Subcutaneous abdominal adipose tissue (tissue), 5 donors: ENCODE results near the gene UBE2R2.
"Not testable (repeated sequence)": the region's sequence is repeated elsewhere in the genome, so short reads cannot be mapped to it uniquely, and the experiment has no call there.

ENCODE experiments used
- H3K27ac ChIP-seq: one replicate; pipeline ENCODE4 v1.7.0; 2013; ENCODE audit warnings: low read depth, mild to moderate bottlenecking, inconsistent platforms, low read length, moderate library complexity
- H3K27me3 ChIP-seq, 5 donors: one replicate each; pipeline ENCODE4 v1.7.0; 2013; ENCODE audit warnings: low read length in 5 of 5, inconsistent platforms in 1 of 5; ENCODE audit not compliant: control insufficient read depth in 5 of 5, insufficient read depth in 4 of 5
- H3K36me3 ChIP-seq, 5 donors: one replicate each; pipeline ENCODE4 v1.7.0; 2013; ENCODE audit warnings: low read length in 5 of 5; ENCODE audit not compliant: control insufficient read depth in 5 of 5, insufficient read depth in 5 of 5
- H3K4me1 ChIP-seq, 5 donors: one replicate each; pipeline ENCODE4 v1.7.0; 2013; ENCODE audit warnings: low read length in 5 of 5, mild to moderate bottlenecking in 3 of 5, moderate library complexity in 1 of 5; ENCODE audit not compliant: control insufficient read depth in 5 of 5, insufficient read depth in 5 of 5
- H3K4me3 ChIP-seq, 5 donors: one replicate each; pipeline ENCODE4 v1.7.0; 2013; ENCODE audit warnings: low read length in 5 of 5, low read depth in 1 of 5
- H3K9ac ChIP-seq, 5 donors: one replicate each; pipeline ENCODE4 v1.7.0; 2013; ENCODE audit warnings: low read length in 5 of 5, mild to moderate bottlenecking in 4 of 5, moderate library complexity in 3 of 5
- H3K9me3 ChIP-seq, 5 donors: one replicate each; pipeline ENCODE4 v1.7.0; 2013; ENCODE audit warnings: low read length in 5 of 5; ENCODE audit not compliant: control insufficient read depth in 5 of 5
- donor health status: healthy.
- donor health status: healthy.
- donor health status: healthy.
- donor health status: healthy.
- donor health status: healthy.

UBE2R2 gene

DNA sequence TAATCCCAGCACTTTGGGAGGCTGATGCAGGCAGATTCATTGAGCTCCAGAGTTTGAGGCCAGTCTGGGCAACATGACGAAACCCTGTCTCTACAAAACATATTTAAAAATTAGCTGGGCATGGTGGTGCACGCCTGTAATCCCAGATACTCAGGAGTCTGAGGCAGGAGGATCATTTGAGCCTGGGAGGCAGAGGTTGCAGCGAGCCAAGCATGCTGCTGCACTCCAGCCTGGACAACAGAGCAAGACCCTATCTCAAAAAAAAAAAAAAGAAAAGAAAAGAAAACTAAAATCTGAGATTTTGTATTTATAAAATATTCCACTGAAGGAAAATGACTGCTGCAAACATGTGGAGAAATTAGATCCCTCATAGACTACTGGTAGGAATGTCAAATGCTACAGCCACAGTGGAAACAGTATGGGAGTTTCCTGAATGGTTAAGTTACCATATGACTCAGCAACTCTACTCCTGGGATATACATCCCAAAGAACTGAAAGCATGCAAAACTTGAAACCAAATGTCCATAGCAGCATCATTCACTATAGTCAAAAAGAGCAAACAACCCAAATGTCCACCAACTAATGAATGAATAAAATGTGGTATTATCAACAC, 125.6 kb downstream of the UBE2R2 start:
- H3K27ac ChIP-seq, result no peak overlapping the region
- H3K36me3 ChIP-seq, result peaks cover 25 to 60% (median 41%) of the 10 kb centered on the region in 5 donors
- no peaks in the 10 kb centered on the region for H3K27me3 ChIP-seq
- H3K4me1 ChIP-seq, result peaks cover 0 to 9% (median 0%) of the 10 kb centered on the region in 5 donors
- no peaks in the 10 kb centered on the region for H3K9me3 ChIP-seq
- no peak overlapping the region for H3K9ac ChIP-seq
- H3K4me3 ChIP-seq, result no peak overlapping the region

- H3K9ac ChIP-seq, result no peak overlapping the region
- H3K9me3 ChIP-seq, result no peaks in the 10 kb centered on the region
- peaks cover 0 to 9% (median 0%) of the 10 kb centered on the region in 5 donors for H3K4me1 ChIP-seq
- H3K36me3 ChIP-seq, result peaks cover 25 to 63% (median 41%) of the 10 kb centered on the region in 5 donors
- H3K27ac ChIP-seq, result no peak overlapping the region
- H3K4me3 ChIP-seq, result no peak overlapping the region
- H3K27me3 ChIP-seq, result no peaks in the 10 kb centered on the region
Observed at GRCh38 chr9:33943389-33943788, 126.4 kb downstream of the UBE2R2 start.

DNA sequence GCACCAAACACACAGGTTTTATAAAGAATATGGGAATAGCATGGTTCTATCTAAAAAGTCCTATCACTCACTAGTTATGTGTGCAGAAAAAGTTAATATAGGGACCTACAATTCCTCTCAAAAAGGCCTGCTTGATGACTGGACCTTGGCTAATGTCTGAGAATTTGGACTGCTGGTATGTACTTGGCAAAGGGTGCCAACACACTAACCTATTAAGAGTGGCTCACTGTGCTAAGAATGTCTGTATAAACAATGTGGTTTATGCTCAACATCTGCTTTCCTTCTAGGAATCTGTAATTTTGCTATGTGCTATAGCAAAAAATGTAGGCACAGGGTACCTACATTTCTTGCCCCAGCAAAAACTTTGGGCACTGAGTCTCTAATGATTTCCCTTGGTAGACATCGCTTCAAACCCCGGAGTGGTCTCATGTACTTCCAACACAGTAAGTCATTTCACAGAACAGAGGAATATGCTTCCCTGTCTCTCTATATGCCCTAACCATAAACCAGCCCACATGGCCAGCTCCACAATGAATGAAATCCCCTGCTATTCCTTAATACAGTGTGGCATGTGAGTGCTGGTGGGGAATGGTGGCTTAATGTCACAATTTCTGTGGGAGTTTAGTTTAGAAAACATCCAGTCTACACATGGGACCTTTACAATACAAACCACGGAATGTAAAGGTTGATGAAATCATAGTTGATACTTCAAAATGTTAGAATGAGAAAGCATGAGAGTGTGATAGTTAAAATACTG, 130.0 kb downstream of the UBE2R2 start:
- Histone ChIP-seq H3K4me3 (no peak overlapping the region), H3K9me3 (no peaks in the 10 kb centered on the region), H3K27ac (no peak overlapping the region), H3K36me3 (peaks cover 20 to 46% (median 34%) of the 10 kb centered on the region in 5 donors), H3K4me1 (peaks cover 0 to 9% (median 0%) of the 10 kb centered on the region in 5 donors), H3K27me3 (no peaks in the 10 kb centered on the region), H3K9ac (no peak overlapping the region)

DNA sequence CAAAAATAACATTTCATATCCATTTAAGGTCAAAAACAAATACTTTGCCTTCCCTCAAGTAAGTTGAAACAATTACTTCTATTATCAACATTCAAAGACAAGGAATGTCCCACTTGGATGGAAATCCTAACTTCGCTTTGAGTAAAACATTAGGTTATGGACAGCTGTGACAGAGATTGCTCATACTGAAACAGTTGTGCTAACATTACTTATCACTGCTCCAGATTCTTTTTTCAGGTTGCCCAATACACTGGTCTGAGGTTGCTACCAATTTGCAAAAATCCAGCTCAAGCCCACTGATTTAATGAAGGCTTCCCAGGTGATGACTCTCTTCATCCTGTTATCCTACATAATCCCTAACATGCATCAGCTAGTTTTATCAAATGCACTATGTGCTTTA, 133.4 kb downstream of the UBE2R2 start:
- Histone ChIP-seq H3K27me3 (no peaks in the 10 kb centered on the region), H3K27ac (no peak overlapping the region), H3K36me3 (peaks cover 22 to 33% (median 30%) of the 10 kb centered on the region in 5 donors), H3K4me3 (no peak overlapping the region), H3K9me3 (no peaks in the 10 kb centered on the region), H3K4me1 (peaks cover 0 to 3% (median 0%) of the 10 kb centered on the region in 5 donors), H3K9ac (no peak overlapping the region)

GRCh38 chr9:33952066-33952465, 135.1 kb downstream of the UBE2R2 start:
- Histone ChIP-seq H3K36me3 (peaks cover 20 to 39% (median 35%) of the 10 kb centered on the region in 5 donors), H3K9me3 (no peaks in the 10 kb centered on the region), H3K27ac (no peak overlapping the region), H3K4me3 (no peak overlapping the region), H3K4me1 (no peaks in the 10 kb centered on the region), H3K27me3 (no peaks in the 10 kb centered on the region), H3K9ac (no peak overlapping the region)

- no peak overlapping the region for H3K27ac ChIP-seq
- H3K36me3 ChIP-seq, result peaks cover 15 to 38% (median 30%) of the 10 kb centered on the region in 5 donors
- H3K4me3 ChIP-seq, result no peak overlapping the region
- no peaks in the 10 kb centered on the region for H3K27me3 ChIP-seq
- no peaks in the 10 kb centered on the region for H3K4me1 ChIP-seq
- no peak overlapping the region for H3K9ac ChIP-seq
- no peaks in the 10 kb centered on the region for H3K9me3 ChIP-seq
Observed at GRCh38 chr9:33956544-33956943, 139.6 kb downstream of the UBE2R2 start.

DNA sequence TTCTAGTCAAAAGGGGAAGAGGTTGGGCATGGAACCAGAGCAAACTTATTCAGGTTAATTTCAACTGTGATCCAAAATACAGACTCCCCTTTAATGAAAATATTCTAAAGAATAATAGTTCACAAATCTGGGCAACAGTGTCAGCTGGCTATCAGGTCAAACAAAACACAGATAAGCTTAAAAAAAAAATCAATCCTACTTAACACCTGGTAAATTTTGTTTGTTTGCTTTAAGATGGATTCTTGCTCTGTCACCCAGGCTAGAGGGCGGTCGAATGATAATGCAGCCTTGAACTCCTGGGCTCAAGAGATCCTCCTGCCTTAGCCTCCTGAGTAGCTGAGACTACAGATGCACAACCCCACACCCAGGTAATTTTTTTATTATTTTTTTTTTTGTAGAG, 142.8 kb downstream of the UBE2R2 start:
- Histone ChIP-seq H3K9ac (no peak overlapping the region), H3K27me3 (no peaks in the 10 kb centered on the region), H3K36me3 (peaks cover 8 to 30% (median 19%) of the 10 kb centered on the region in 5 donors), H3K9me3 (no peaks in the 10 kb centered on the region), H3K4me1 (no peaks in the 10 kb centered on the region), H3K27ac (no peak overlapping the region), H3K4me3 (no peak overlapping the region)

DNA sequence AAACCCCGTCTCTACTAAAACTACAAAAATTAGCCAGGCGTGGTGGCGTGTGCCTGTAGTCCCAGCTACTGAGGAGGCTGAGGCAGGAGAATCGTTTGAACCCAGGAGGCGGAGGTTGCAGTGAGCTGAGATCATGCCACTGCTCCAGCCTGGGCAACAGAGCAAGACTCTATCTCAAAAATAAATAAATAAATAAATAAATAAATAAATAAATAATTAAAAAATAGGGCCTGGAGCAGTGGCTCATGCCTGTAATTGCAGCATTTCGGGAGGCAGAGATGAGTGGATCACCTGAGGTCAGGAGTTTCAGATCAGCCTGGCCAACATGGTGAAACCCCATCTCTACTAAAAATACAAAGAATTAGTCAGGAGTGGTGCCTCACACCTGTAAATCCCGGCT, 145.5 kb downstream of the UBE2R2 start:
- not testable (repeated sequence) for H3K4me3 ChIP-seq, H3K27ac ChIP-seq, H3K27me3 ChIP-seq, H3K9me3 ChIP-seq, H3K4me1 ChIP-seq, H3K9ac ChIP-seq
- H3K36me3 ChIP-seq, result peaks cover 0 to 18% (median 16%) of the 10 kb centered on the region in 5 donors

DNA sequence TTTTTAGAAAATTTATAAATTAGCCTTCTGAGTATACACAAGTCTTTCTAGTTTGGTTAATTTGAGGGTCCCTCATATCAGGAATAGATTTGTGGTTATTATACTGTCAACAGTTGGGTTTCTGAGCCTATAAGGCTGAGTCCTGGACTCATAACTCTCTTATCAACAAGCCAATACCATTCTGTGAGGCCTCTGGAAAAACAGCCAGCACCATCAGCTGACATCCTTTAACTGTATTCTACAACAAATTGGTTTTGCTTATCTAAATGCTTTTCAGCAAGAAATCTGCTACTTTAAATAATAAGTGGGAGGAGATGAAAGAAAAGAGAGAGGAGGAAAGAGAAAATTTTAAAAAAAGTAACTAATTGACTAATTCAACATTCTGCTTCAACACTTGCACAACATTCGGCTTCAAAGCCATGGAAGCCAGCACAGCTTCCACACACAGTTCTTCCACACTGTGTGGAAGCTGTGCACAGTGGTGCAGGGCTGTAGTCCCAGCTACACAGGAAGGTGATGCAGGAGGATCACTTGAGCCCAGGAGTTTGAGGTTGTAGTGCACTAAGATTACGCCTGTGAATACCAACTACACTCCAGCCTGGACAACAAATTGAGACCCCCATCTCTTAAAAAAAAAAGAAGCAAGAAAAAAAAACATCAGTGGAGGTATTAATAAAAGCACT, 147.3 kb downstream of the UBE2R2 start:
- Histone ChIP-seq H3K9me3 (no peaks in the 10 kb centered on the region), H3K4me3 (no peak overlapping the region)

More for the DNA sequence above, 147.3 kb downstream of the UBE2R2 start:
- Histone ChIP-seq H3K27ac (no peak overlapping the region), H3K27me3 (no peaks in the 10 kb centered on the region), H3K36me3 (peaks cover 3 to 22% (median 12%) of the 10 kb centered on the region in 5 donors), H3K9ac (no peak overlapping the region), H3K4me1 (no peaks in the 10 kb centered on the region)
